GM19438 (cell line): ENCODE results near the gene PROB1.
"Not testable (repeated sequence)": the region's sequence is repeated elsewhere in the genome, so short reads cannot be mapped to it uniquely, and the experiment has no call there.

Experiments used
- ATAC-seq: cut with Tn5 transposase; IDR thresholded peaks from one replicate; pipeline ENCODE4 v1.9.1; 2021; ENCODE audit warnings: low read depth; ENCODE audit not compliant: unreplicated experiment

The PROB1 gene, protein sequence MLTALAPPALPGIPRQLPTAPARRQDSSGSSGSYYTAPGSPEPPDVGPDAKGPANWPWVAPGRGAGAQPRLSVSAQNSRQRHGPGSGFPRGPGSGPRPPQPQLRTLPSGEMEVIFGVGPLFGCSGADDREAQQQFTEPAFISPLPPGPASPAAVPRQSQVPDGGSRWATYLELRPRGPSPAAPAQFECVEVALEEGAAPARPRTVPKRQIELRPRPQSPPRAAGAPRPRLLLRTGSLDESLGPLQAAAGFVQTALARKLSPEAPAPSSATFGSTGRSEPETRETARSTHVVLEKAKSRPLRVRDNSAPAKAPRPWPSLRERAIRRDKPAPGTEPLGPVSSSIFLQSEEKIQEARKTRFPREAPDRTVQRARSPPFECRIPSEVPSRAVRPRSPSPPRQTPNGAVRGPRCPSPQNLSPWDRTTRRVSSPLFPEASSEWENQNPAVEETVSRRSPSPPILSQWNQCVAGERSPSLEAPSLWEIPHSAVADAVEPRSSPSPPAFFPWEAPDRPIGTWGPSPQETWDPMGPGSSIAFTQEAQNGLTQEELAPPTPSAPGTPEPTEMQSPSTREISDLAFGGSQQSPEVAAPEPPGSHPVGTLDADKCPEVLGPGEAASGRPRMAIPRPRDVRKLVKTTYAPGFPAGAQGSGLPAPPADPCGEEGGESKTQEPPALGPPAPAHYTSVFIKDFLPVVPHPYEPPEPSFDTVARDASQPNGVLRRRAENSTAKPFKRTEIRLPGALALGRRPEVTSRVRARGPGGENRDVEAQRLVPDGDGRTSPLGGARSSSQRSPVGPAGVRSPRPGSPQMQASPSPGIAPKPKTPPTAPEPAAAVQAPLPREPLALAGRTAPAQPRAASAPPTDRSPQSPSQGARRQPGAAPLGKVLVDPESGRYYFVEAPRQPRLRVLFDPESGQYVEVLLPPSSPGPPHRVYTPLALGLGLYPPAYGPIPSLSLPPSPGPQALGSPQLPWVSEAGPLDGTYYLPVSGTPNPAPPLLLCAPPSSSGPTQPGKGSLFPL

DNA sequence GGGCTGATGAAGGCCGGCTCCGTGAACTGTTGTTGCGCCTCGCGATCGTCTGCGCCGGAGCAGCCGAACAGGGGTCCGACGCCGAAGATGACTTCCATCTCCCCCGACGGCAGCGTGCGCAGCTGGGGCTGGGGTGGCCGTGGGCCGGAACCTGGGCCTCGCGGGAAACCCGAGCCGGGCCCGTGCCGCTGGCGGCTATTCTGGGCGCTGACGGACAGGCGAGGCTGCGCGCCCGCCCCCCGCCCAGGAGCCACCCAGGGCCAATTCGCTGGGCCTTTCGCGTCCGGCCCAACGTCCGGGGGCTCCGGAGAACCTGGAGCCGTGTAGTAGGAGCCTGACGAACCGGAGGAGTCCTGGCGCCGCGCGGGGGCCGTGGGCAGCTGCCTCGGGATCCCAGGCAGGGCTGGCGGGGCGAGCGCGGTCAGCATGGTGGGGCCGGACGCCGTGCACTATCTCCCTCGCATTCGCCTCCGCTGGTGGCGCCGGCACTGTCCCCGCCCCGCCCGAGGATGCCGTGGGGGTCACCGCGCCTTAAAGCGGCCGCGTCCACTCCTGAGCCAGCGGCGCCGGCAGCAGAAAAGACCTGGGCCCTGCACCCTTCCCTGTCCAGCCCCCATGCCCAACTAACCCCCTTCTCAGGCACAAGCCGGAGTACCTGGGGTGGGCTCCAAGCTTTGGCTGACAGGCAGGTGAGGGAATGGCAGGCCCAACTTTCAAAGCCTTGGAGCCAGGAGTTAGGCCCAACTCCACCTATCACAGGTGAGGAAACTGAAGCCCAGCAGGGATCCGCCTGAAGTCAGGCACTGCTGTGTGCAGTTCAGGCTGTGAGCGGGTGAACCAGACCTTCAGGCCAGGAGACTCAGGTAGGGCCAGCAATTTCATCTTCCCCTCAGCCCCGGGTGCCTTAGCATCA lies at the start of gene PROB1:
Gene PROB1, minus strand, starts transcription at position 451 of the 913 bp plus-strand sequence. Its CDS starts 23 bp downstream, at position 428.
- ATAC-seq: no peak

DNA sequence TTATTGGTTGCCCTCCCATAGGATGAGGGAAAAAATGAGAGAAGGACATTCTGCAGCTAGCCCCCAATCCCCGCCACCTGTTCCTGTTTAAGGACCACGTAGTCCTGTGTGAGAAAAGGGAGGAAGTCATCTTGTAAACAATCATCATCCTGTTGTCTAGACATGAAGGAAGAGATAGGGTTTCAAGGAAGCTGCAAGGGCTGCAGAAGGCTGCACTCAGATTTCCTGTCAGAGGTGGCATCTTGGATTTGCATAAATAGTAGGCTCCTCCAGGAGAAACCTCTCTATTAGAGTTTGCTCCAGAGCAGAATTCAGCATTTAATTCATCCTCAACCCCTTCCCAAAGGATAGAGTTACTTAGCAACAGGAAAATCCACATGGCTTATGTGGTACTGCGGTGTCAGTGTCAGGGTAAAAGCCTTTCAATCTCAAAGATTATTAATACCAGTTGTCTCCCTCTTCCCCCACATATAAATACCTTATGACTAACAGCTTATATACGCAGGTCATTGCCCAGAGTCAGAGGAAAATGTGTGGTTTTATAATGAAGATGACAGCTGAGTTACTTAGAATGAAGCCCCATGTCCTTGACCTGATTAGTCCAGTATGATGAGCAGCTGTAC lies 49.0 kb upstream of the PROB1 start:
- ATAC-seq: no peak

DNA sequence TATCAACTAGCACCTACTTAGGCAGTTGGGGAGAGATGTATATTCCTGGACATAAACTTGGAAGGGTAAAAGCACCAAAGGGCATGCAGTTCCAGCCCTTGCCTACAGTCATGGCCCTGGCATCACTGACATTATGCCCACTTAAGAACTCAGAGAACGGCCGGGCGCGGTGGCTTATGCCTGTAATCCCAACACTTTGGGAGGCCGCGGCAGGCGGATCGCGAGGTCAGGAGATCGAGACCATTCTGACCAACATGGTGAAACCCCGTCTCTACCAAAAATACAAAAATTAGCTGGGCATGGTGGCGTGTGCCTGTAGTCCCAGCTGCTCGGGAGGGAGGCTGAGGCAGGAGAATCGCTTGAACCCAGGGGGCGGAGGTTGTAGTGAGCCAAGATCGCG lies 45.5 kb upstream of the PROB1 start:
- not testable (repeated sequence) for ATAC-seq

DNA sequence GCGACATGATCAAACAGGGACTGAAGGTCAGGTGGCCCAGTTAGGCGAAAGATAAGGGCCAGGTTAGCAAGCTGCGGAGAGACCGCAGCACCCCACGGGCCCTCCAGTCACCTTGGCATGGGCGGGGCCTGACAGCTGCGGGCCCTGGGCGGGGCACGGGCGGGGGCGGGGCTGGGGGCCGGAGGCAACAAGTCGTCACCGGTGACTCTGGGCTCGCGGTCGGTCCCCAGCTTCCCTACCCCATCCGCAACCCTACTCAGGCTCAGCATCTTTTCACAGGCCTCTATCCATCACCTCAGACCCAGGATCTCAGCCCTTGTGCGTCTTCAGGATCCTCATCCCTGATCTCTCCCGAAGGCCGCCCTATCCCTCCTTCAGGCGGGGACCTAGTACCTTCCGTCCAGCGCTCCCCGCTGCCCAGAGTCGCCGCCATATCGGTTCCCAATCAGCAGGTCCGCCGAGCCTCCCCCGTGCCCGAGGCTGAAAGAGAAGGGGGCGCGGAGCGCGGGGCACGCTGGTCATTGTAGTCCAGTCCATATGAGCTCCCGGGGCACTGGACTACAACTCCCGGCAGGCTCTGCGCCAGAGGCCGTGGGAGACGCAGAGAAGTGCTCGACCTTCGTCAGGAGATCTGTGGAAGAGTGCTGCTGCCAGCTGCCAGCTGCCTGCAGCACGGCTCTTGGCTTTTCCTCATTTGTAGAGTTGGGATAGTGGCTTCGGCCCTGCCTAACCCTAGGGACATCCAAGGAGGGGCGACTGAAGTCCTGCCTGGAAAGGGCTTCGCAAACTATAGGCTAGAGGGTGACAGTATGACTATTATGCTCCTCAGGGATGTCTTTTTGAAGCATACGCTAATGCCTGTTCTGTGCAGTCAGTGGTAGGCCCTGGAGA lies 44.4 kb upstream of the PROB1 start, which contains the start of gene DNAJC18:
Gene DNAJC18, minus strand, starts transcription at position 513 of the 891 bp plus-strand sequence. Its CDS starts 80 bp downstream, at position 433.
- ATAC-seq: peak; percentile 91

DNA sequence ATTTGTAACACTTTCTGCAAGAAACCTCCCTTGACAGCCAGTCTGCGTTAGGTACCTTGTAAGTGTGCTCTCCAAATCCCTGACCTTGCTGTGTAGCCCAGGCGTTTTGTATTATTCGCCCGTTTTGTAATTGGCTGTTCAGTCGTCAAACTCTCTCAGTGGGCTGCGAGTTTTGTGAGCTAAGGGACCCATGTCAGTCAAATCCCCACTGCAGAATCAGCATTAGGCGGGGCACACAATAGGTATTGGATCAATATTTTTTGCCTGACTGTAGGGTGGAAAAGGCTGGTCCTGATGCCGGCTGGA lies 43.8 kb upstream of the PROB1 start:
- ATAC-seq: no peak

DNA sequence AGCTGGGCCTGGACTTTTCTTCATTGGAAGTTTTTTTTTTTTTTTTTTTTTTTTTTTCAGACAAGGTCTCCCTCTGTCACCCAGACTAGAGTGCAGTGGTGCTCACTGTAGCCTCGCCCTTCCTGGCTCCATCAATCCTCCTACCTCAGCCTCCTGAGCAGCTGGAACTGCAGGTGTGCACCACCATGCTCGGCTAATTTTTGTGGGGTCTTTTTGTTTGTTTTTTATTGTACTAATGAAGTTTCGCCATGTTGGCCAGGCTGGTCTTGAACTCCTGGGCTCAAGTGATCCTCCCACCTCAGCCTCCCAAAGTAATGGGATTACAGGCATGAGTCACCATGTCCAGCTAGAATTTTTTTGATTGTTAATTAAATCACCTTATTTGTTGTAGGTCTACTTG lies 40.8 kb upstream of the PROB1 start:
- ATAC-seq: no peak

DNA sequence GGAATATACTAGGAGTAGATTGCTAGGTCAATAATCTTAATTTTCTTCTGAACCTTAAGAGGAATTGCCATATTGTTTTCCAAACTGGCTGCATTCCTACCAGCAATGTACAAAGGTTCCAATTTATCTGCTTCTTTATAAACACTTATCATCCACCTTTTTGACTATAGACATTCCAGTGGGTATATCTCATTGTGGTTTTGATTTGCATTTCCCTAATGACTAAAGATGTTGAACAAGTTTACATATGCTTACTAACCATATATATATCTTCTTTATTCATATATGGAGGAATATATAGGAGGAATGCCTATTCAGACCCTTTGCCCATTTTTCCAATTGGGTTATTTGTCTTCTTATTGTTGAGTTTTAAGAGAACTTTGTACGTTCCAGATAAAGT lies 36.8 kb upstream of the PROB1 start:
- ATAC-seq: no peak

DNA sequence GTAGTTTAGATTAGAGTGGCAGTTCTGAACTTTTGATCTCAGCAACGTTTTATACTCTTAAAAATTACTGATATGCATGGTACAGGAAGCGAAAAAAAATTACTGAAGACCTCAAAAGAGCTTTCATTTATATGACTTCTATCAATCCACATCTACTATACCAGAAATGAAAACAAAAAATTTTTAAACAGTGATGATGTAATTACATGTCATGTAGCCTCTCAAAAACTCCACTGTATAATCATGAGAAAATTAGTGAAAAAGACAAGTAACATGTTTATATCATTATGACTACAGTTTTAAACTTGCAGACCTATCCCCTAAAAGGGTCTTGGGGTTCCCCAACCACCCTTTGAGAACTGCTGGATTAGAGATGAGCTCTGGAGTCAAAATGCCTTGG lies 35.1 kb upstream of the PROB1 start:
- ATAC-seq: no peak

DNA sequence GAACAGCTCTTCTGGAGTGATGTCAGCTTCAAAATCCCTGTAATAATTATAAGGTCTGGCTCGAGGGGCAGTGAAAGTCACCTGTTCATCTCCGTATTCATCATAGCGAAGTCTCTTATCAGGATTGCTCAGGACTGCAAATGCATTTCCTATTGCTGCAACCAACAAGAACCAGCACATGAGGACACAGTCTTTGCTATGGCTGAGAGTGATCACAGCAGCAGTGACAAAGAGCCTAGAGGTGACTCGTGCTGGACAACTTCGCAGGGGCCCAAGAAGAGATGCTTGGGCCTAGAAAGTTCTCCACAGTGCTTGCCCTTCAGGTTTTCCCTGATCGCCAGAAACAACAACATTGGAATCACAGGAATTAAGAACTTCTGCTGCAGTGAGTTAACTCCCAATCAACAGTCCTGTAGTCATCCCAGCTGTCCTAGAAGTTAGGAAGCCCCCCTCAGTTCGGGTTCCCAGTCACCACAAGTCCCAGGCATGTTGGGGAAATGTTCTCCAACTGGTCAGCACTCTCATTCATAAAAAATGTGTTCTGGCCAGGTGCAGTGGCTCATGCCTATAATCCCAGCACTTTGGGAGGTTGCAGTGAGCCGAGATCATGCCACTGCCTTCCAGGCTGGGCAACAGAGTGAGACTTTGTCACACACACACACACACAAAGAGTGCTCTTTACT lies 31.4 kb upstream of the PROB1 start:
- no peak for ATAC-seq

DNA sequence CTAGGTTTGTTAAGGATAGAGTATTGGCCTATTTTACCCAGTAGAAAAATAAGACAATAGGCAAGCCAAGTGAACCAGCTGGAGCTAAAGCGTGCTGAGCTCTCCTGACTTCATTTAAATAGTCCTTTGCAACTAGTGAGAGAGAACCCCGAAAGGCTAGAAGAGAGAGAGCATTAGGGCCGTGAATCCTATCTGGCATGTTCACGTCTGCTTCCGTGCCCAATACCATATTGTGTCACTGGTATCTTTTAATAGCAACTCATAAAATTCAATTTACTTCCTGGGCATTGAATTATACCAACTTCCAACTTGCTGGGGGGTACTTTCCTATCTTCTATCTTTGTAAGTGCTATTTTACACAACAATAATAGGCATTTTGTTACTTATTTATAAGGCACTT lies 30.6 kb upstream of the PROB1 start:
- ATAC-seq: no peak

DNA sequence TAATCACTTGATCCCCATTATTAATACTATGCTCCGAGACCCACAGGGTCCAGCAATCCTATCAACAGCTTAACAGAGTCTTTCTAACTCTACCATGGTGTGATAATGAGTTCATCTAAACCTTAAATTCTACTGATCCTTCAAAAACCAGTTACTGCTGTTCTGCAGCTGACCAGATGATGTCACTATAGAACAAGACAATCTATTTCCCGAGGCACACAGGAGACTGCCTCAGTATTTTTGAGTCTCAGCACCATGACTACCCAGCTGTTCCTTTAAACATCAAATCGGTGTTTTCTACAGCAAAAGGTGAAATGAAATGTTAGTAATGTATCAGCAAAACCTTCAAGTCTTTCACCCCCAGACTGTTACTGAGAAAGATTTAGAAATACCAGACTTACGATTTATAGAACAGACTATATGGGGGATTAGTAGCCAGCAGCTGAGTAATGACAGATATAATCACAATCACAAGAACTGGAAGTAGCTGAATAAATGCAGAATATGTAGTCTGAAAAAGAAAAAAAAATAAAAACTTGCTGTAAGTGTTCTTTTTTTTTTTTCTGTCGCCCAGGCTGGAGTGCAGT lies 27.5 kb upstream of the PROB1 start:
- no peak for ATAC-seq

DNA sequence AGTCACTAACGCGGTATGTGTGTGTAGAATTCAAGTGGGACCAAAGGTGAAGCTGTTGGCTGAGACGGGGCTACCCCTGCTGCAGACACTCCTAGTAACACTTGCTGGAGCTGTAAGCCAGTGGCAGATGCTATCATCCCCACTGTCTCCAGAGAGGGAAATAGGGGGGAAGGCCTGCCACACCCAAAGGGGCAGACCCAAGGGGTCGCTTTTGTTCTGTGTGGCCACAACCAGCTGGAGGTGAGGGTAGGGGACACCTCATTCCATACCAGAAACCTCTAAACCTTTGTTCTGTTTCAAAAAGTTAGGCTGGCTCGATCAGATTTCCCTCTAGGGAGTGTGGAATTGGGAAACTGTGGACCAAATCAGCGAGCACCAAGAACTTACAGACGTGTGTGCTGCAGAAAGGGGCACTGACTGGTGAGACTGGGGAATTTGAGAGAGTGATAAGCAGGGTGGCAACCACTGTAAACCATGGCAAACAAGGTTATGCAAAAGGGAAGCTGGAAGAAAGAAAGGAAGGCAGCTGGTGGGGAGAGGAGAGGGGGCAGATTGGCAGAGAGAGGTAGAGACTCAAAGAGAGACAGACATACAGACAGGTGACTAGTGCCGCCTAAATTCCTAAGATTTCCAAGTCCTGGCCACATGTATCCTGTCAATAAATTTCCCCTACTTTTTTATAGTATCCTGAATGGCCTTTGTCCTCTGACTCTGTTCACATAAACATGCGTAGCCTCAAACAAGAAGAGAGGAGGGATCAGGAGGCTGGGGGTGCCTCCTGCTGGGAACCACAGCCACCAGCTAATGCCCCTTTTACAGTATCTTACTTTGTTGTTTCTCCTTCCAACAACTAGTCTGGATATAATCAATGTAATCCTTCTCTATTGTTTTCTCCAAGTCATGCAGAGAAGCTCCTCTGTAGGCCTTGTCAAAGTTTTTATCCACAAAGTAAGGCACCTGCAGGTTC lies 24.6 kb upstream of the PROB1 start:
- ATAC-seq: no peak

DNA sequence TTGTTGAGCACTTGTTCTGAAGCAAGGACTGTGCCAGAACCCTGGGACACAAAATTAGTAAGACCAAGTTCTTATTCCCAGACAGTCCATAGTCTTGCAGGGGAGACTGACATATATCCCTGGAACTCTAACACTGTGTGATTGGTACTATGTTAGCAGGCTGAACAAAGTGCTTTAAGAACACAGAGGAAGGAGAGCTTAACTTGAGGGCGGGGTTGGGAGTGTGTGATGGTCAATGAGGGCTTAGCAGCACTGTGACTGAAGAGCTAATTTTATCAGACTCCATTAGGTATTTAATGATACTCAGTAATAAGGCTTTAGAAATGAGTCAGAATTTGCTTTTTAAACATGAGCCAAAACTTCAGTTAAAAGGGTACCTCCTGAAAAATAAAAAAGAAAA lies 23.9 kb upstream of the PROB1 start:
- no peak for ATAC-seq

DNA sequence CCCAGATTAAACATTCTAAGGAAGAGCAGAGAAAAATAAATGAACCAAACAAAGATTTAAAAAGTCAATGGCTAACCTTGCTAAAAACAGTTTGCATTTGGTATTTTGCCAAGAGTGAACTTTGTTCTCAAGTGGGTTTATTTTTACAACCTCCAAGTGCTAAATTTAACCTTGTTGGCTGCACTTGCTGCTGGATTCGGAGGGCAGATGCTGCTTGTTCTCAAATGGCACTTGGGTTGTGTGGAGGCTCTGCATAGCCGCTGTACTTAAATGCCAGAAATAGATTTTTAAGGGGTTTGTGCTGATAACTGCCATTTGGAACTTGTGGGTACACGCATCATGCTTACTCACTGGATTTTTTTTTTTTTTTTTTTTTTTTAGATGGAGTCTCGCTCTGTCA lies 22.3 kb upstream of the PROB1 start:
- ATAC-seq: no peak

DNA sequence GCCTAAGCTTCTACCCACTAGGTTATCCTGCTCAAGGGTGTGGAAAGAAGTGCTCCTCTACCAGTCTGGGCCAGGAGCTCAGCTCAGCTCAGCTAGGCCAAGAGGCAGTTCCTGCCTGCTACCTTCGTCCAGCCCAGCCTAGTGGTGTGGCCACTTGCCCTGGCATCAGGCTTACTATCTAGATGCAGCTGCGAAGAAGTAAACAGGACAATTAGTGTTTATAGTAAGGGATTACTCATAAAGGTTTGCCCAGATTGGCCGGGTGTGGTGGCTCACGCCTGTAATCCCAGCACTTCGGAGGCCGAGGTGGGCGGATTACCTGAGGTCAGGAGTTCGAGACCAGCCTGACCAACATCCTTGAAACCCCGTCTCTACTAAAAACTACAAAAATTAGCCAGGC lies 21.7 kb upstream of the PROB1 start:
- ATAC-seq: no peak

DNA sequence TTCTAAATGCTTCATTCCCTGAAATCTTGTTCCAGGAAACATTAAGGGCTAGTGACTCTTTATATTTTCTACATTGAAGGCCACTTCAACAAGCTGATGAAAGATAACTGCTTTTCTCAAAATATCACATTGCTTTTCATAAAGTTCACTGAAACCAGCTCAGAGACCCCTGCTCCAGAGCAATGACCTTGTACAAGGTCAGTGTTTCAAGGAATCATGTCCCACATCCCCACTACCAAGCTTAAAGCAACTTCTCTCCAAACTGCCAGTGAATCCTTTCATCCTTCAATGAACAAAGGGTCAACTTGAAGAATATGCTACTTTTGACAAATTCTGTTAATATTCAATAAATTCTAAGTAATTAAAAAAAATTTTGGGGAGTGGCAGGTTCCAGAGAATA lies 21.0 kb upstream of the PROB1 start:
- no peak for ATAC-seq
